OCI-LY7 (cell line): ENCODE measurements around the gene WDR35.

Source experiments
- EZH2phosphoT487 ChIP-seq: fragments of 200-600 bp; sonication (generic); IDR thresholded peaks from 2 replicates; pipeline ENCODE4 v1.6.1; 2018; ENCODE audit warnings: low read depth, borderline replicate concordance, mild to moderate bottlenecking, mixed run types, antibody characterized with exemption, low read length, moderate library complexity, mixed read lengths
- TF ChIP-seq, protein P1 (sequence below): fragments of 200-600 bp; sonication (generic); conservative IDR thresholded peaks from 2 replicates; pipeline ENCODE4 v1.5.1; 2014; ENCODE audit warnings: mild to moderate bottlenecking, antibody characterized with exemption, low read length, moderate library complexity, mixed read lengths

DNA sequence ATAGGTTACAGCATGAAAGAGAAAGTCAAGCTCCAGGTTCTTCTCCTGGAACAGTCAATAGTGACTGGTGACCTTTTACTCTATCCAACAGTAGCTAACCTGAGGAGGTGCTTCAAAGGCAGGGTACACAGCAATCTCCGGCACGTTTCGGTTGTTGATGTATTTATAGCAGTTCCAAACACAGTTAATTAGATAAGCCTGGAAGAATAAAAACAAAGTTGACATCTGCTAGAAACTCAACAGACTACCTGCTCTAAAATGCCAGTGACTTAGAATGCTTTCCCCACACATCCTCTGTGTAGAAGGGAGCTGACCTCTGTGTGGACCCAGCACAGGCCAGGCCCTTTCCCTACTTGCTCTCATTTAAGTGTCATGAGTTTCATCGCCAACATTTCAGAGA, 44.3 kb upstream of the WDR35 start:
- TF ChIP-seq, protein P1, sequence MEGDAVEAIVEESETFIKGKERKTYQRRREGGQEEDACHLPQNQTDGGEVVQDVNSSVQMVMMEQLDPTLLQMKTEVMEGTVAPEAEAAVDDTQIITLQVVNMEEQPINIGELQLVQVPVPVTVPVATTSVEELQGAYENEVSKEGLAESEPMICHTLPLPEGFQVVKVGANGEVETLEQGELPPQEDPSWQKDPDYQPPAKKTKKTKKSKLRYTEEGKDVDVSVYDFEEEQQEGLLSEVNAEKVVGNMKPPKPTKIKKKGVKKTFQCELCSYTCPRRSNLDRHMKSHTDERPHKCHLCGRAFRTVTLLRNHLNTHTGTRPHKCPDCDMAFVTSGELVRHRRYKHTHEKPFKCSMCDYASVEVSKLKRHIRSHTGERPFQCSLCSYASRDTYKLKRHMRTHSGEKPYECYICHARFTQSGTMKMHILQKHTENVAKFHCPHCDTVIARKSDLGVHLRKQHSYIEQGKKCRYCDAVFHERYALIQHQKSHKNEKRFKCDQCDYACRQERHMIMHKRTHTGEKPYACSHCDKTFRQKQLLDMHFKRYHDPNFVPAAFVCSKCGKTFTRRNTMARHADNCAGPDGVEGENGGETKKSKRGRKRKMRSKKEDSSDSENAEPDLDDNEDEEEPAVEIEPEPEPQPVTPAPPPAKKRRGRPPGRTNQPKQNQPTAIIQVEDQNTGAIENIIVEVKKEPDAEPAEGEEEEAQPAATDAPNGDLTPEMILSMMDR = no peak
- TF ChIP-seq EZH2phosphoT487 = no peak
